Neural crest cell (in vitro differentiated cells): ENCODE data around the gene CPNE2. TPM values are rescaled to one million over a fixed set of nuclear protein-coding genes. Genes with fewer than 3 reads are reported as not detected.

ENCODE experiments used
- DNase-seq: peaks from one replicate; pipeline ENCODE4 v3.0.0; 2021; ENCODE audit warnings: low read depth, mixed read lengths, low spot score
- H3K27ac Mint-ChIP-seq: one replicate; pipeline ENCODE4 v1.8.0; 2021; ENCODE audit warnings: mild to moderate bottlenecking, mixed read lengths; ENCODE audit not compliant: unreplicated experiment
- H3K27me3 Mint-ChIP-seq: 2 replicates; pipeline ENCODE4 v1.8.0; 2021; ENCODE audit warnings: low read depth, mild to moderate bottlenecking, mixed read lengths
- H3K36me3 Mint-ChIP-seq: 2 replicates; pipeline ENCODE4 v1.8.0; 2021; ENCODE audit warnings: low read depth, mild to moderate bottlenecking, mixed read lengths
- H3K4me1 Mint-ChIP-seq: 2 replicates; pipeline ENCODE4 v1.8.0; 2021; ENCODE audit warnings: mixed read lengths
- H3K4me3 Mint-ChIP-seq: one replicate; pipeline ENCODE4 v1.8.0; 2021; ENCODE audit warnings: mild to moderate bottlenecking, mixed read lengths
- H3K9me3 Mint-ChIP-seq: 2 replicates; pipeline ENCODE4 v1.8.0; 2021; ENCODE audit warnings: mixed read lengths
- total RNA-seq: library from RNA; stranded (reverse); gene quantifications from 2 replicates; pipeline ENCODE4 v1.2.1, GENCODE V29; 2021
- TF ChIP-seq, protein P1 (sequence below): fragments of 200-600 bp; sonication (generic); conservative IDR thresholded peaks from 2 replicates; pipeline ENCODE4 v1.5.0; 2021; ENCODE audit warnings: antibody characterized with exemption, mild to moderate bottlenecking

CPNE2 gene
- total RNA-seq, 1 donor from 2014 or later: 33.1 TPM

DNA sequence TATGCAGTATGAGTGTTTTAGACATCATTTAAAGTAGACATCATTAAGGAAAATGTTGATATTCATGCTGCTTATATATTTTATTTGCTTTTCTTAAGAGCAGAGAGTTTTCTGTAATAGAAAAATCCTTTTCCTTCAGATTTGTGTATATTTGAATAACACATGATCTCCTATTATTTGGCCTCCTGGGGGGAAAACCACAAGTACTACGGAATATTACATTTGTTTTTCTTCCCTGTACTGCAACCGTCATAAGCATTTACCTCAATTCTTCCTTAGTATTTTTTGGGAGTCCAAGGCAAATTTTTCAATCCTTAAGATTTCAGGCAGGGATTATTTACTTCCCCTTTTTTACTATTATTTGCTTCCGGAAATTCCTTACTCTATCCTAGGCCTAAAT, 99.8 kb downstream of the CPNE2 start:
- Mint-ChIP-seq H3K4me3 (no peak overlapping the region), H3K27me3 (no peaks in the 10 kb centered on the region), H3K4me1 (peaks cover 41% of the 10 kb centered on the region), H3K36me3 (no peaks in the 10 kb centered on the region), H3K9me3 (no peaks in the 10 kb centered on the region), H3K27ac (no peak overlapping the region)
- TF ChIP-seq, protein P1, sequence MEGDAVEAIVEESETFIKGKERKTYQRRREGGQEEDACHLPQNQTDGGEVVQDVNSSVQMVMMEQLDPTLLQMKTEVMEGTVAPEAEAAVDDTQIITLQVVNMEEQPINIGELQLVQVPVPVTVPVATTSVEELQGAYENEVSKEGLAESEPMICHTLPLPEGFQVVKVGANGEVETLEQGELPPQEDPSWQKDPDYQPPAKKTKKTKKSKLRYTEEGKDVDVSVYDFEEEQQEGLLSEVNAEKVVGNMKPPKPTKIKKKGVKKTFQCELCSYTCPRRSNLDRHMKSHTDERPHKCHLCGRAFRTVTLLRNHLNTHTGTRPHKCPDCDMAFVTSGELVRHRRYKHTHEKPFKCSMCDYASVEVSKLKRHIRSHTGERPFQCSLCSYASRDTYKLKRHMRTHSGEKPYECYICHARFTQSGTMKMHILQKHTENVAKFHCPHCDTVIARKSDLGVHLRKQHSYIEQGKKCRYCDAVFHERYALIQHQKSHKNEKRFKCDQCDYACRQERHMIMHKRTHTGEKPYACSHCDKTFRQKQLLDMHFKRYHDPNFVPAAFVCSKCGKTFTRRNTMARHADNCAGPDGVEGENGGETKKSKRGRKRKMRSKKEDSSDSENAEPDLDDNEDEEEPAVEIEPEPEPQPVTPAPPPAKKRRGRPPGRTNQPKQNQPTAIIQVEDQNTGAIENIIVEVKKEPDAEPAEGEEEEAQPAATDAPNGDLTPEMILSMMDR: no peak
- no peak for DNase-seq

GRCh38 chr16:57192720-57193486, 100.5 kb downstream of the CPNE2 start:
- Mint-ChIP-seq H3K36me3 (no peaks in the 10 kb centered on the region), H3K4me3 (no peak overlapping the region), H3K9me3 (no peaks in the 10 kb centered on the region), H3K4me1 (peaks cover 34% of the 10 kb centered on the region), H3K27ac (no peak overlapping the region), H3K27me3 (no peaks in the 10 kb centered on the region)
- TF ChIP-seq, protein P1: no peak
- DNase-seq: no peak

DNA sequence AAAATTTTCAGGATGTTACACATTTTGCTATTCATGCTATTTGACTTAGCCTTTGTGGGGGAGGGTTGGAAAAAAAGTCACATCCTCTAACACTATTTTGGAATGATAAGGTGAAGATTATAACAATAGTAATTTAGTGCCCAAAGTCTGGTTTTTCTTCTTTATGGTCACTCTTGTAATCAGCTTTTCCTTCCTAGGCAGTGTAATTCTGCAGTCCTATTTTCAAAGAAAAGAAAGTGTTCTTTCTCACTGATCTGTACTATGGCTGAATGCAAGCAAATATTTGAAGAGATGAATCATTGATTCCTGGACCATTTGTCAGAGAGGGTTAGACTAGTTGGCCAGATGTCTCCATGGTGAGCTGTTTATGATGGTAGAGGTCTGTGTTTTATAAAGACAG, 102.1 kb downstream of the CPNE2 start:
- Mint-ChIP-seq H3K4me3 (no peak overlapping the region), H3K27ac (no peak overlapping the region), H3K27me3 (no peaks in the 10 kb centered on the region), H3K9me3 (peaks cover 3% of the 10 kb centered on the region), H3K36me3 (peaks cover 12% of the 10 kb centered on the region), H3K4me1 (peaks cover 23% of the 10 kb centered on the region)
- no peak for DNase-seq
- TF ChIP-seq, protein P1: no peak

GRCh38 chr16:57196286-57196685, 103.9 kb downstream of the CPNE2 start:
- TF ChIP-seq, protein P1: no peak
- Mint-ChIP-seq H3K27ac (no peak overlapping the region), H3K36me3 (peaks cover 12% of the 10 kb centered on the region), H3K4me3 (no peak overlapping the region), H3K4me1 (peaks cover 23% of the 10 kb centered on the region), H3K9me3 (peaks cover 3% of the 10 kb centered on the region), H3K27me3 (no peaks in the 10 kb centered on the region)
- no peak for DNase-seq

DNA sequence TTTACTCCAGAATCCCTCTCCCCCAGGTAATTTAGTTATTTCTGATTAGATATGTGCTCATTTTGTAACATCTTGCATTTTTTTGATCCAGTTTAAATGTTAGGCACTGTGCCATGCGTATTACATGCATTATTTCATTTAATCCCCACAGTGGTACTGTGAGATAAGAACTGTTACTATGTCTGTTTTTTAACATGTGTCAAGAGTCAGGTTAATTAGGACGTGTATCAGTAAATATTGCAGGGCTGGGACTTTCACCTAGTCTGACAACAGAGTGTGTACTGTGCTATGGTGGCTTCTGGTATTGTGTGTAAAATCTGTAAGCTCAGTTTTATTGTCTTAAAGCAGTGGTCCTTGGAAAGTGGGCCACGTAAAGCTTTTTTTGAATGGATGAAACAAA, 104.4 kb downstream of the CPNE2 start:
- Mint-ChIP-seq H3K36me3 (peaks cover 12% of the 10 kb centered on the region), H3K27ac (no peak overlapping the region), H3K4me3 (no peak overlapping the region), H3K4me1 (peaks cover 23% of the 10 kb centered on the region), H3K9me3 (peaks cover 3% of the 10 kb centered on the region), H3K27me3 (no peaks in the 10 kb centered on the region)
- no peak for DNase-seq
- TF ChIP-seq, protein P1: no peak

Other genes starting within 250 kb of the CPNE2 start
- gene SLC12A3, start 227.4 kb upstream of the CPNE2 start, total RNA-seq: not detected in 2 replicates
- gene HERPUD1, start 160.4 kb upstream of the CPNE2 start, total RNA-seq: 32.9 and 34.0 TPM in 2 replicates
- gene CETP, start 130.6 kb upstream of the CPNE2 start, total RNA-seq: not detected in 2 replicates
- gene NLRC5, start 103.0 kb upstream of the CPNE2 start, total RNA-seq: 0.26 TPM in 1 of 2 replicates, not detected in the other
- 102 and 108 TPM in 2 replicates for gene PSME3IP1, start 93.5 kb downstream of the CPNE2 start, total RNA-seq
- gene RSPRY1, start 93.7 kb downstream of the CPNE2 start, total RNA-seq: 46.8 and 53.4 TPM in 2 replicates
- gene ARL2BP, start 152.7 kb downstream of the CPNE2 start, total RNA-seq: 62.6 and 63.9 TPM in 2 replicates
- 0.79 and 0.84 TPM in 2 replicates for gene PLLP, start 192.1 kb downstream of the CPNE2 start, total RNA-seq